PC-3 (cell line): ENCODE measurements around the gene POU3F3. TPM values are rescaled to one million over a fixed set of nuclear protein-coding genes. Genes with fewer than 3 reads are reported as not detected.
A peak's percentile ranks its signal among the peaks of the same experiment; 100 is the strongest.

Experiments used
- ATAC-seq: fragments of 200-7000 bp; cut with Tn5 transposase; 2 replicates; pipeline ENCODE4 v1.9.1; 2020; ENCODE audit warnings: mild to moderate bottlenecking, moderate library complexity
- BruUV-seq: library from RNA; stranded (reverse); fragments of 400-500 nt; replicated peaks from 2 replicates; lab custom pipeline; 2021; lab: Mats Ljungman, UMichigan
- CTCF ChIA-PET: fragments of 300-600 bp; sonication (Branson Sonifier 250); formaldehyde crosslinking; loops from one replicate; lab custom pipeline; 2022; ENCODE audit warnings: antibody characterized with exemption; lab: Charles Lee
- POLR2A ChIA-PET: fragments of 300-600 bp; sonication (Branson Sonifier 250); formaldehyde crosslinking; loops from one replicate; lab custom pipeline; 2022; ENCODE audit warnings: antibody characterized with exemption; ENCODE audit not compliant: unreplicated experiment; lab: Charles Lee
- DNase-seq: peaks from one replicate; pipeline ENCODE4 v3.0.0-alpha.2; 2015
- H2AFZ ChIP-seq: fragments of 300-600 bp; sonication (generic); 2 replicates; pipeline ENCODE4 v1.6.0; 2016; ENCODE audit warnings: antibody characterized with exemption, low read length
- H3F3A ChIP-seq: fragments of 300-600 bp; sonication (generic); one replicate; pipeline ENCODE4 v1.6.0; 2017; ENCODE audit warnings: antibody characterized with exemption, low read length, control low read depth, mild to moderate bottlenecking; ENCODE audit not compliant: unreplicated experiment
- H3K27ac ChIP-seq: fragments of 300-600 bp; sonication (generic); 2 replicates; pipeline ENCODE4 v1.5.1; 2016; ENCODE audit warnings: mild to moderate bottlenecking, low read length
- H3K27me3 ChIP-seq: fragments of 300-600 bp; sonication (generic); 2 replicates; pipeline ENCODE4 v1.6.1; 2016; ENCODE audit warnings: low read length, mixed read lengths
- H3K36me3 ChIP-seq: fragments of 300-600 bp; sonication (generic); 2 replicates; pipeline ENCODE4 v1.6.1; 2016; ENCODE audit warnings: low read depth, mixed run types, low read length, mixed read lengths
- H3K4me1 ChIP-seq: fragments of 300-600 bp; sonication (generic); 2 replicates; pipeline ENCODE4 v1.5.1; 2016; ENCODE audit warnings: low read length; ENCODE audit not compliant: insufficient read depth
- H3K4me2 ChIP-seq: fragments of 300-600 bp; sonication (generic); 2 replicates; pipeline ENCODE4 v1.6.0; 2016; ENCODE audit warnings: low read length
- H3K4me3 ChIP-seq: fragments of 300-600 bp; sonication (generic); 2 replicates; pipeline ENCODE4 v1.5.1; 2016; ENCODE audit warnings: mild to moderate bottlenecking, low read length, mixed read lengths
- H3K79me2 ChIP-seq: fragments of 300-600 bp; sonication (generic); 2 replicates; pipeline ENCODE4 v1.6.1; 2017; ENCODE audit warnings: low read length, mixed read lengths
- H3K9ac ChIP-seq: fragments of 300-600 bp; sonication (generic); 2 replicates; pipeline ENCODE4 v1.6.0; 2016; ENCODE audit warnings: mild to moderate bottlenecking, low read length
- H3K9me2 ChIP-seq: fragments of 300-600 bp; sonication (generic); replicated peaks from 2 replicates; pipeline ENCODE4 v1.6.1; 2016; ENCODE audit warnings: mixed run types, low read length, mixed read lengths
- H3K9me3 ChIP-seq: fragments of 300-600 bp; sonication (generic); 2 replicates; pipeline ENCODE4 v1.6.1; 2016; ENCODE audit warnings: low read length, mixed read lengths
- H4K20me1 ChIP-seq: fragments of 300-600 bp; sonication (generic); 2 replicates; pipeline ENCODE4 v1.6.1; 2016; ENCODE audit warnings: low read length, mixed read lengths
- EZH2phosphoT487 ChIP-seq: fragments of 300-600 bp; sonication (generic); IDR thresholded peaks from 2 replicates; pipeline ENCODE4 v1.6.1; 2018; ENCODE audit warnings: mild to moderate bottlenecking, antibody characterized with exemption, low read length, borderline replicate concordance
- intact Hi-C: fragments of 100-400 bp; cut with micrococcal nuclease; formaldehyde crosslinking; loops from 2 replicates; pipeline ENCODE4 v1.9.0; 2023
- total RNA-seq: library from RNA; depleted of rRNA; stranded (reverse); fragments of >200 nt; gene quantifications from 2 replicates; pipeline ENCODE4 v1.2.3, GENCODE V29; 2014
- TF ChIP-seq, protein P1 (sequence below): fragments of 300-600 bp; sonication (generic); conservative IDR thresholded peaks from 2 replicates; pipeline ENCODE4 v1.5.1; 2017; ENCODE audit warnings: antibody characterized with exemption, low read depth, mild to moderate bottlenecking, low read length

Gene POU3F3
- total RNA-seq, 1 experiment from 2014 or later, result not detected

DNA sequence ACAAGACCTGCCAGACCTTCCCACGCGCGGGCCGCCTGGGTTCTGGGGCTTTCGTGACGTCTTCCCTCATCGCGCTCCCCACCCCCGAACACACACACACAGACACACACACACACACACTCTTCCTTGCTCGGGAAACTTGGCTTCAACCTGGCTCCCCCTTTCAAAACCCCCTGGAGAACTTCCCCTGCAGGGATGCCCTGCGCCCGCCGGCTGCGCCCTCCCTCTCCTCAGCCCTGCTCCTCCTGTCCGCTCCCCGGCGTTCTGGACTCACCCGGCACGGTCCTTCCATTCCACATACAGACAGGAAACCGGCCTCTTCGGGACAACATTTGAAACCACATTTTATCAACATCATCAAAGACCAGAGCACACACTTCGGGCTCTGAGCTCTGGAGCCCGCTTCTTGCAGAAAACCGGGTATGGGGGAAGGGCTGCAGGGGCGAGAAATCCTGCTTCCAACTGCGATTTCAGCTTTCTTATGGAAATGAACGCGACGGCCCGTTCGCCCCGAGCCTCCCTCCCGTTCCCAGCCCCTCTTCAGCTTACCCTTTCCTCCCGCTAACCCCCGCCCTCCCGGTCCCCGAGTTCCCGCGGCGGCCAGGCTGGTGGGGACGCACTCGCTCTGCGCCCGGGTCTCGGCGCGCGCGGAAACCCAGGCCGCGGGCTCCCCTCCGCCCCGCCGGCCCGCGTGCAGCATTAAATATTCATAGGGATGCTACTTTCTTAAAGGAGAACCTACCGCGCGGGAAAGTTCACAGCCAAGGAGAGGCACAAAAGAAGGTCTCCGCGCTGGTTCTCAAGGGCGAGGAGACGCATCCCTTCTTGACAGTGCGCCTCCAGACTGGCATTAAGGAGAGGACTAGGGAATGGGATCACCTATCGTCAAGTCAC is 18.3 kb downstream of the POU3F3 start:
- Histone ChIP-seq H3K79me2 (no peaks in the 10 kb centered on the region), H3K27ac (no peak overlapping the region), H3F3A (no peaks in the 10 kb centered on the region), H3K9me2 (no peaks in the 10 kb centered on the region), H4K20me1 (no peaks in the 10 kb centered on the region), H3K4me2 (peak overlapping the region; percentile 87), H3K36me3 (no peaks in the 10 kb centered on the region), H3K9ac (no peak overlapping the region), H3K9me3 (no peaks in the 10 kb centered on the region), H3K4me3 (peak overlapping the region; percentile 70), H3K27me3 (peaks cover 76% of the 10 kb centered on the region), H3K4me1 (peaks cover 5% of the 10 kb centered on the region; the same call in 1 of the 2 replicates), H2AFZ (peak overlapping the region; percentile 78; the same call in 1 of the 2 replicates)
- ATAC-seq (no peak), DNase-seq (no peak)
- no TSS peak for BruUV-seq
- no peak for TF ChIP-seq EZH2phosphoT487
- TF ChIP-seq, protein P1, sequence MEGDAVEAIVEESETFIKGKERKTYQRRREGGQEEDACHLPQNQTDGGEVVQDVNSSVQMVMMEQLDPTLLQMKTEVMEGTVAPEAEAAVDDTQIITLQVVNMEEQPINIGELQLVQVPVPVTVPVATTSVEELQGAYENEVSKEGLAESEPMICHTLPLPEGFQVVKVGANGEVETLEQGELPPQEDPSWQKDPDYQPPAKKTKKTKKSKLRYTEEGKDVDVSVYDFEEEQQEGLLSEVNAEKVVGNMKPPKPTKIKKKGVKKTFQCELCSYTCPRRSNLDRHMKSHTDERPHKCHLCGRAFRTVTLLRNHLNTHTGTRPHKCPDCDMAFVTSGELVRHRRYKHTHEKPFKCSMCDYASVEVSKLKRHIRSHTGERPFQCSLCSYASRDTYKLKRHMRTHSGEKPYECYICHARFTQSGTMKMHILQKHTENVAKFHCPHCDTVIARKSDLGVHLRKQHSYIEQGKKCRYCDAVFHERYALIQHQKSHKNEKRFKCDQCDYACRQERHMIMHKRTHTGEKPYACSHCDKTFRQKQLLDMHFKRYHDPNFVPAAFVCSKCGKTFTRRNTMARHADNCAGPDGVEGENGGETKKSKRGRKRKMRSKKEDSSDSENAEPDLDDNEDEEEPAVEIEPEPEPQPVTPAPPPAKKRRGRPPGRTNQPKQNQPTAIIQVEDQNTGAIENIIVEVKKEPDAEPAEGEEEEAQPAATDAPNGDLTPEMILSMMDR, result no peak
- intact Hi-C loops, result loop anchor here (2.0 to 5.0 kb wide), 2 partner anchors 839 to 915 kb away; no protein-coding TSS in a partner anchor
- ChIA-PET CTCF (no interaction called here), POLR2A (no interaction called here)

GRCh38 chr2:104872866-104873688 is 19.2 kb downstream of the POU3F3 start:
- peaks cover 5% of the 10 kb centered on the region; the same call in 1 of the 2 replicates for H3K4me1 ChIP-seq
- no peaks in the 10 kb centered on the region for H3K9me3 ChIP-seq
- ChIA-PET POLR2A (no interaction called here), CTCF (interaction anchor here (0.6 kb wide), 1 partner anchor 1712 kb away, joined by 3 read pairs; no protein-coding TSS in a partner anchor)
- ATAC-seq (peak; percentile 94), DNase-seq (peak; percentile 67)
- H3K79me2 ChIP-seq, result no peaks in the 10 kb centered on the region
- peak overlapping the region; percentile 78 for H2AFZ ChIP-seq
- no peak overlapping the region for H3K27ac ChIP-seq
- peak overlapping the region; percentile 87 for H3K4me2 ChIP-seq
- TF ChIP-seq, protein P1, result peak; percentile 75
- no peak for TF ChIP-seq EZH2phosphoT487
- no peak overlapping the region for H3K9ac ChIP-seq
- intact Hi-C loops, result loop anchor here (2.0 to 5.0 kb wide), 2 partner anchors 840 to 916 kb away; no protein-coding TSS in a partner anchor
- no TSS peak for BruUV-seq
- H3K27me3 ChIP-seq, result peaks cover 73% of the 10 kb centered on the region
- no peaks in the 10 kb centered on the region for H3K36me3 ChIP-seq
- H4K20me1 ChIP-seq, result no peaks in the 10 kb centered on the region
- no peaks in the 10 kb centered on the region for H3F3A ChIP-seq
- H3K9me2 ChIP-seq, result no peaks in the 10 kb centered on the region
- peak overlapping the region; percentile 70 for H3K4me3 ChIP-seq
